GM21529 (cell line): Measurements from ENCODE around the gene MCMBP.

Source experiments
- ATAC-seq: cut with Tn5 transposase; IDR thresholded peaks from one replicate; pipeline ENCODE4 v1.9.1; 2021; ENCODE audit not compliant: unreplicated experiment

MCMBP gene

GRCh38 chr10:119786117-119786769 lies 86.4 kb downstream of the MCMBP start:
- ATAC-seq = no peak

- peak; percentile 84 for ATAC-seq
These were observed 88.1 kb downstream of the MCMBP start for GRCh38 chr10:119784340-119785067.

GRCh38 chr10:119783665-119784027 lies 89.0 kb downstream of the MCMBP start:
- no peak for ATAC-seq

- ATAC-seq = no peak
These were observed 89.5 kb downstream of the MCMBP start for GRCh38 chr10:119782981-119783664.

GRCh38 chr10:119781498-119781897 lies 91.1 kb downstream of the MCMBP start:
- ATAC-seq = no peak

- ATAC-seq = no peak
These were observed 91.7 kb downstream of the MCMBP start for GRCh38 chr10:119780879-119781480.
